ENCODE measurements around the gene ABR. TPM values are rescaled to one million over a fixed set of nuclear protein-coding genes. Genes with fewer than 3 reads are reported as not detected.
"Not testable (repeated sequence)": the region's sequence is repeated elsewhere in the genome, so short reads cannot be mapped to it uniquely, and the experiment has no call there.

The ABR gene
- total RNA-seq, 1 donor from 2014 or later = 138 TPM

GRCh38 chr17:1174263-1174880 lies 5.4 kb downstream of the ABR start:
- intact Hi-C loops (cut with micrococcal nuclease) = no loop called here

GRCh38 chr17:1173432-1174262 lies 6.1 kb downstream of the ABR start:
- intact Hi-C loops (cut with micrococcal nuclease) = no loop called here

- intact Hi-C loops (cut with micrococcal nuclease) = no loop called here
These were observed 7.8 kb downstream of the ABR start for GRCh38 chr17:1171953-1172352.

- intact Hi-C loops (cut with micrococcal nuclease) = no loop called here
These were observed 9.0 kb downstream of the ABR start for GRCh38 chr17:1170739-1171138.

GRCh38 chr17:1169929-1170312 lies 9.9 kb downstream of the ABR start:
- intact Hi-C loops (cut with micrococcal nuclease) = no loop called here

- intact Hi-C loops (cut with micrococcal nuclease) = no loop called here
These were observed 10.4 kb downstream of the ABR start for GRCh38 chr17:1169221-1169928.

GRCh38 chr17:1168533-1169220 lies 11.1 kb downstream of the ABR start:
- intact Hi-C loops (cut with micrococcal nuclease) = no loop called here

- intact Hi-C loops (cut with micrococcal nuclease) = no loop called here
These were observed 13.5 kb downstream of the ABR start for GRCh38 chr17:1166276-1166675.

- intact Hi-C loops (cut with micrococcal nuclease) = no loop called here
These were observed 13.9 kb downstream of the ABR start for GRCh38 chr17:1165836-1166235.

- intact Hi-C loops (cut with micrococcal nuclease) = no loop called here
These were observed 14.7 kb downstream of the ABR start for GRCh38 chr17:1164935-1165556.

GRCh38 chr17:1162116-1162855 lies 17.5 kb downstream of the ABR start:
- intact Hi-C loops (cut with micrococcal nuclease) = no loop called here

- intact Hi-C loops (cut with micrococcal nuclease) = no loop called here
These were observed 19.0 kb downstream of the ABR start for GRCh38 chr17:1160591-1161390.

- intact Hi-C loops (cut with micrococcal nuclease) = no loop called here
These were observed 20.2 kb downstream of the ABR start for GRCh38 chr17:1159431-1160180.

- intact Hi-C loops (cut with micrococcal nuclease) = no loop called here
These were observed 20.9 kb downstream of the ABR start for GRCh38 chr17:1158879-1159278.

GRCh38 chr17:1156864-1157263 lies 22.9 kb downstream of the ABR start:
- intact Hi-C loops (cut with micrococcal nuclease) = no loop called here

GRCh38 chr17:1154704-1155103 lies 25.1 kb downstream of the ABR start:
- intact Hi-C loops (cut with micrococcal nuclease) = no loop called here

GRCh38 chr17:1153795-1154546 lies 25.8 kb downstream of the ABR start:
- intact Hi-C loops (cut with micrococcal nuclease) = no loop called here

- intact Hi-C loops (cut with micrococcal nuclease) = not testable (repeated sequence)
These were observed 27.2 kb downstream of the ABR start for GRCh38 chr17:1152582-1152981.
